Gastroesophageal sphincter (tissue), 3 donors: ENCODE measurements around the gene DACH1.

Experiments
- CTCF ChIP-seq, 4 experiments: fragments of 200-600 bp in 2 of 4; fragments of 450-650 bp in 2 of 4; sonication (generic) in 1 of 4; IDR thresholded peaks; one replicate each; pipeline ENCODE4 v1.5.1; 2017 to 2019; ENCODE audit warnings: antibody characterized with exemption in 4 of 4, mild to moderate bottlenecking in 2 of 4, moderate library complexity in 2 of 4
- EP300 ChIP-seq: sonication (generic); formaldehyde crosslinking; IDR thresholded peaks from one replicate; pipeline ENCODE4 v1.6.1; 2017; ENCODE audit warnings: antibody characterized with exemption, mild to moderate bottlenecking

DNA sequence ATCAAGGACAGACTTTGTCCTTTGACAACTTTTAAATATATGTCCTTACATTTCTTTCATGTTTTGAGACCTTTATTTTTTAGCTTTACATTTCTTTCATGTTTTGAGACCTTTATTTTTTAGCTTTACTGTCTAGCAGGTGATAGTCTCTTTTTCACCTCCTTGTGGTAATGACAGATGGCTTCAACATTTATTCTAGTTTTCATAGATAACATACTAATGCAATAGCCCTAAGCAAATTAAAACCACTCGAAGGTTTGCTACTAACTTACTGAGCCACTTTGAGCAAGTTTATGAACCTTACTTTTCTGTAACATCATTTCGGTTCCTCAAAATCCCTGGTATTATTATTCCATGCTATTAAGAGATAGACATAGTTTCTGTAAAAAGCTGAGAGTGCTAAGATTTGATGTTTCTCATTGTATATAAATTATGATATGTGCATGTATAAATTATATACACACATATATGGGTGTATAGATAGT, 4.5 kb downstream of the DACH1 start:
- TF ChIP-seq CTCF (IDR thresholded peaks at IDR 0.05): no peak
- no peak for TF ChIP-seq EP300
